Measurements from ENCODE around the gene ADCY5. TPM values are rescaled to one million over a fixed set of nuclear protein-coding genes. Genes with fewer than 3 reads are reported as not detected.

Gene ADCY5
- polyA plus RNA-seq, 2 donors = 4.4 to 5.0 TPM

GRCh38 chr3:123328851-123329635, 119.8 kb downstream of the ADCY5 start:
- Histone ChIP-seq H3K9me3 (ENCODE audit: control insufficient read depth in 2 of 2, insufficient read depth in 1 of 2, low read depth in 1 of 2, low read length in 1 of 2) (no peaks in the 10 kb centered on the region), H3K4me1 (ENCODE audit: control insufficient read depth in 2 of 2, insufficient read depth in 2 of 2, low read length in 1 of 2) (peaks cover 0 to 3% of the 10 kb centered on the region in 2 donors), H3K27me3 (ENCODE audit: control insufficient read depth in 1 of 2, insufficient read depth in 2 of 2, low read length in 2 of 2) (no peaks in the 10 kb centered on the region), H3K27ac (ENCODE audit: low read depth in 2 of 2, low read length in 1 of 2) (peak overlapping the region in 1 of 2 donors; percentile 14), H3K4me3 (ENCODE audit: low read depth in 1 of 2, low read length in 2 of 2) (no peak overlapping the region), H3K36me3 (ENCODE audit: control insufficient read depth in 2 of 2, insufficient read depth in 2 of 2, low read length in 1 of 2) (no peaks in the 10 kb centered on the region)
- WGBS, 2 donors = 12 to 15% methylated on average over 13 of the region's 13 CpGs

- Histone ChIP-seq H3K36me3 (ENCODE audit: control insufficient read depth in 2 of 2, insufficient read depth in 2 of 2, low read length in 1 of 2) (no peaks in the 10 kb centered on the region), H3K27ac (ENCODE audit: low read depth in 2 of 2, low read length in 1 of 2) (no peak overlapping the region), H3K4me1 (ENCODE audit: control insufficient read depth in 2 of 2, insufficient read depth in 2 of 2, low read length in 1 of 2) (peaks cover 0 to 3% of the 10 kb centered on the region in 2 donors), H3K27me3 (ENCODE audit: control insufficient read depth in 1 of 2, insufficient read depth in 2 of 2, low read length in 2 of 2) (no peaks in the 10 kb centered on the region), H3K9me3 (ENCODE audit: control insufficient read depth in 2 of 2, insufficient read depth in 1 of 2, low read depth in 1 of 2, low read length in 1 of 2) (no peaks in the 10 kb centered on the region), H3K4me3 (ENCODE audit: low read depth in 1 of 2, low read length in 2 of 2) (no peak overlapping the region)
- WGBS, 2 donors = 69% methylated on average over 25 of the region's 25 CpGs
Measured at GRCh38 chr3:123327956-123328850, 120.7 kb downstream of the ADCY5 start.

- Histone ChIP-seq H3K4me1 (ENCODE audit: control insufficient read depth in 2 of 2, insufficient read depth in 2 of 2, low read length in 1 of 2) (peaks cover 0 to 3% of the 10 kb centered on the region in 2 donors), H3K27me3 (ENCODE audit: control insufficient read depth in 1 of 2, insufficient read depth in 2 of 2, low read length in 2 of 2) (no peaks in the 10 kb centered on the region), H3K4me3 (ENCODE audit: low read depth in 1 of 2, low read length in 2 of 2) (no peak overlapping the region), H3K9me3 (ENCODE audit: control insufficient read depth in 2 of 2, insufficient read depth in 1 of 2, low read depth in 1 of 2, low read length in 1 of 2) (no peaks in the 10 kb centered on the region), H3K27ac (ENCODE audit: low read depth in 2 of 2, low read length in 1 of 2) (no peak overlapping the region), H3K36me3 (ENCODE audit: control insufficient read depth in 2 of 2, insufficient read depth in 2 of 2, low read length in 1 of 2) (no peaks in the 10 kb centered on the region)
- WGBS, 2 donors = 79 to 84% methylated on average over 12 of the region's 12 CpGs
Measured at GRCh38 chr3:123327480-123327879, 121.4 kb downstream of the ADCY5 start.

- H3K27me3 ChIP-seq (ENCODE audit: control insufficient read depth in 1 of 2, insufficient read depth in 2 of 2, low read length in 2 of 2) = no peaks in the 10 kb centered on the region
- 78% methylated on average over 6 of the region's 6 CpGs for WGBS, 2 donors
- H3K36me3 ChIP-seq (ENCODE audit: control insufficient read depth in 2 of 2, insufficient read depth in 2 of 2, low read length in 1 of 2) = no peaks in the 10 kb centered on the region
- H3K4me3 ChIP-seq (ENCODE audit: low read depth in 1 of 2, low read length in 2 of 2) = no peak overlapping the region
- H3K4me1 ChIP-seq (ENCODE audit: control insufficient read depth in 2 of 2, insufficient read depth in 2 of 2, low read length in 1 of 2) = peaks cover 0 to 3% of the 10 kb centered on the region in 2 donors
- H3K27ac ChIP-seq (ENCODE audit: low read depth in 2 of 2, low read length in 1 of 2) = no peak overlapping the region
- H3K9me3 ChIP-seq (ENCODE audit: control insufficient read depth in 2 of 2, insufficient read depth in 1 of 2, low read depth in 1 of 2, low read length in 1 of 2) = no peaks in the 10 kb centered on the region
Measured at GRCh38 chr3:123326531-123326930, 122.4 kb downstream of the ADCY5 start.

GRCh38 chr3:123325766-123326256, 123.1 kb downstream of the ADCY5 start:
- no peak overlapping the region for H3K4me3 ChIP-seq (ENCODE audit: low read depth in 1 of 2, low read length in 2 of 2)
- H3K27me3 ChIP-seq (ENCODE audit: control insufficient read depth in 1 of 2, insufficient read depth in 2 of 2, low read length in 2 of 2) = no peaks in the 10 kb centered on the region
- H3K9me3 ChIP-seq (ENCODE audit: control insufficient read depth in 2 of 2, insufficient read depth in 1 of 2, low read depth in 1 of 2, low read length in 1 of 2) = no peaks in the 10 kb centered on the region
- no peak overlapping the region for H3K27ac ChIP-seq (ENCODE audit: low read depth in 2 of 2, low read length in 1 of 2)
- peaks cover 0 to 3% of the 10 kb centered on the region in 2 donors for H3K4me1 ChIP-seq (ENCODE audit: control insufficient read depth in 2 of 2, insufficient read depth in 2 of 2, low read length in 1 of 2)
- WGBS, 2 donors = 86 to 92% methylated on average over 8 of the region's 8 CpGs
- H3K36me3 ChIP-seq (ENCODE audit: control insufficient read depth in 2 of 2, insufficient read depth in 2 of 2, low read length in 1 of 2) = no peaks in the 10 kb centered on the region

GRCh38 chr3:123324880-123325765, 123.8 kb downstream of the ADCY5 start:
- no peak overlapping the region for H3K4me3 ChIP-seq (ENCODE audit: low read depth in 1 of 2, low read length in 2 of 2)
- no peak overlapping the region for H3K27ac ChIP-seq (ENCODE audit: low read depth in 2 of 2, low read length in 1 of 2)
- 72 to 81% methylated on average over 15 of the region's 15 CpGs for WGBS, 2 donors
- H3K27me3 ChIP-seq (ENCODE audit: control insufficient read depth in 1 of 2, insufficient read depth in 2 of 2, low read length in 2 of 2) = no peaks in the 10 kb centered on the region
- H3K9me3 ChIP-seq (ENCODE audit: control insufficient read depth in 2 of 2, insufficient read depth in 1 of 2, low read depth in 1 of 2, low read length in 1 of 2) = no peaks in the 10 kb centered on the region
- H3K36me3 ChIP-seq (ENCODE audit: control insufficient read depth in 2 of 2, insufficient read depth in 2 of 2, low read length in 1 of 2) = no peaks in the 10 kb centered on the region
- H3K4me1 ChIP-seq (ENCODE audit: control insufficient read depth in 2 of 2, insufficient read depth in 2 of 2, low read length in 1 of 2) = peaks cover 0 to 3% of the 10 kb centered on the region in 2 donors

GRCh38 chr3:123323781-123324180, 125.1 kb downstream of the ADCY5 start:
- Histone ChIP-seq H3K4me3 (ENCODE audit: low read depth in 1 of 2, low read length in 2 of 2) (no peak overlapping the region), H3K4me1 (ENCODE audit: control insufficient read depth in 2 of 2, insufficient read depth in 2 of 2, low read length in 1 of 2) (peaks cover 0 to 2% of the 10 kb centered on the region in 2 donors), H3K27me3 (ENCODE audit: control insufficient read depth in 1 of 2, insufficient read depth in 2 of 2, low read length in 2 of 2) (no peaks in the 10 kb centered on the region), H3K9me3 (ENCODE audit: control insufficient read depth in 2 of 2, insufficient read depth in 1 of 2, low read depth in 1 of 2, low read length in 1 of 2) (no peaks in the 10 kb centered on the region), H3K27ac (ENCODE audit: low read depth in 2 of 2, low read length in 1 of 2) (no peak overlapping the region), H3K36me3 (ENCODE audit: control insufficient read depth in 2 of 2, insufficient read depth in 2 of 2, low read length in 1 of 2) (no peaks in the 10 kb centered on the region)
- WGBS, 2 donors = 84 to 92% methylated on average over 1 of the region's 1 CpG

- WGBS, 2 donors = 80 to 91% methylated on average over 11 of the region's 11 CpGs
- Histone ChIP-seq H3K4me1 (ENCODE audit: control insufficient read depth in 2 of 2, insufficient read depth in 2 of 2, low read length in 1 of 2) (no peaks in the 10 kb centered on the region), H3K27me3 (ENCODE audit: control insufficient read depth in 1 of 2, insufficient read depth in 2 of 2, low read length in 2 of 2) (no peaks in the 10 kb centered on the region), H3K4me3 (ENCODE audit: low read depth in 1 of 2, low read length in 2 of 2) (no peak overlapping the region), H3K27ac (ENCODE audit: low read depth in 2 of 2, low read length in 1 of 2) (no peak overlapping the region), H3K9me3 (ENCODE audit: control insufficient read depth in 2 of 2, insufficient read depth in 1 of 2, low read depth in 1 of 2, low read length in 1 of 2) (no peaks in the 10 kb centered on the region), H3K36me3 (ENCODE audit: control insufficient read depth in 2 of 2, insufficient read depth in 2 of 2, low read length in 1 of 2) (no peaks in the 10 kb centered on the region)
Measured at GRCh38 chr3:123322866-123323265, 126.0 kb downstream of the ADCY5 start.

- H3K4me1 ChIP-seq (ENCODE audit: control insufficient read depth in 2 of 2, insufficient read depth in 2 of 2, low read length in 1 of 2) = no peaks in the 10 kb centered on the region
- no peak overlapping the region for H3K4me3 ChIP-seq (ENCODE audit: low read depth in 1 of 2, low read length in 2 of 2)
- H3K27me3 ChIP-seq (ENCODE audit: control insufficient read depth in 1 of 2, insufficient read depth in 2 of 2, low read length in 2 of 2) = no peaks in the 10 kb centered on the region
- 79 to 89% methylated on average over 8 of the region's 8 CpGs for WGBS, 2 donors
- no peaks in the 10 kb centered on the region for H3K36me3 ChIP-seq (ENCODE audit: control insufficient read depth in 2 of 2, insufficient read depth in 2 of 2, low read length in 1 of 2)
- H3K27ac ChIP-seq (ENCODE audit: low read depth in 2 of 2, low read length in 1 of 2) = no peak overlapping the region
- H3K9me3 ChIP-seq (ENCODE audit: control insufficient read depth in 2 of 2, insufficient read depth in 1 of 2, low read depth in 1 of 2, low read length in 1 of 2) = no peaks in the 10 kb centered on the region
Measured at GRCh38 chr3:123321806-123322205, 127.1 kb downstream of the ADCY5 start.

Data from esophagus (tissue), 2 donors.